HG02870 (cell line): ENCODE data around the gene UBE2D1.

Experiments used
- ATAC-seq: cut with Tn5 transposase; IDR thresholded peaks from one replicate; pipeline ENCODE4 v1.9.1; 2021; ENCODE audit warnings: mild to moderate bottlenecking, moderate library complexity; ENCODE audit not compliant: unreplicated experiment

UBE2D1 gene

GRCh38 chr10:58334817-58335305 is at the start of gene UBE2D1:
UBE2D1 (plus strand) TSS chr10:58335006; CDS start chr10:58335202, 196 bp downstream.
- peak; percentile 96 for ATAC-seq

GRCh38 chr10:58291538-58292174 is 43.1 kb upstream of the UBE2D1 start:
- peak; percentile 93 for ATAC-seq

GRCh38 chr10:58293989-58294388 is 40.8 kb upstream of the UBE2D1 start:
- ATAC-seq = no peak

- ATAC-seq = peak; percentile 90
These were observed 35.2 kb upstream of the UBE2D1 start for GRCh38 chr10:58299580-58299979.

- no peak for ATAC-seq
These were observed 34.1 kb upstream of the UBE2D1 start for GRCh38 chr10:58300676-58301075.

- ATAC-seq = no peak
These were observed 32.6 kb upstream of the UBE2D1 start for GRCh38 chr10:58302254-58302653.

GRCh38 chr10:58304099-58304633 is 30.6 kb upstream of the UBE2D1 start:
- no peak for ATAC-seq

- ATAC-seq = no peak
These were observed 29.0 kb upstream of the UBE2D1 start for GRCh38 chr10:58305821-58306220.

- no peak for ATAC-seq
These were observed 27.1 kb upstream of the UBE2D1 start for GRCh38 chr10:58307676-58308075.

- ATAC-seq = no peak
These were observed 23.8 kb upstream of the UBE2D1 start for GRCh38 chr10:58311026-58311425.

- ATAC-seq = no peak
These were observed 17.9 kb upstream of the UBE2D1 start for GRCh38 chr10:58316874-58317273.

- ATAC-seq = no peak
These were observed 16.5 kb upstream of the UBE2D1 start for GRCh38 chr10:58318346-58318745.

- no peak for ATAC-seq
These were observed 15.2 kb upstream of the UBE2D1 start for GRCh38 chr10:58319599-58319998.

- no peak for ATAC-seq
These were observed 14.3 kb upstream of the UBE2D1 start for GRCh38 chr10:58320351-58321049.

GRCh38 chr10:58322072-58322834 is 12.6 kb upstream of the UBE2D1 start:
- peak; percentile 73 for ATAC-seq

- no peak for ATAC-seq
These were observed 12.0 kb upstream of the UBE2D1 start for GRCh38 chr10:58322835-58323209.

- ATAC-seq = no peak
These were observed 7.8 kb upstream of the UBE2D1 start for GRCh38 chr10:58326967-58327381.

- ATAC-seq = no peak
These were observed 6.6 kb upstream of the UBE2D1 start for GRCh38 chr10:58328233-58328632.

- ATAC-seq = no peak
These were observed 4.4 kb upstream of the UBE2D1 start for GRCh38 chr10:58330431-58330830.

GRCh38 chr10:58331646-58332045 is 3.2 kb upstream of the UBE2D1 start:
- ATAC-seq = no peak

- ATAC-seq = peak; percentile 39
These were observed 650 bp downstream of the UBE2D1 start for GRCh38 chr10:58335306-58336005.
